ENCODE data around the gene SEPTIN2.
"Not testable (repeated sequence)": the region's sequence is repeated elsewhere in the genome, so short reads cannot be mapped to it uniquely, and the experiment has no call there.

SEPTIN2 gene

GRCh38 chr2:241375300-241375699 is 59.6 kb downstream of the SEPTIN2 start:
- H3K27ac ChIP-seq (ENCODE audit: low read depth in 2 of 2, low read length in 2 of 2) = peak overlapping the region; percentile 91 to 93
- peaks cover 28 to 42% of the 10 kb centered on the region in 2 donors for H3K4me1 ChIP-seq (ENCODE audit: control insufficient read depth in 2 of 2, insufficient read depth in 2 of 2, low read length in 2 of 2)
- no peaks in the 10 kb centered on the region for H3K27me3 ChIP-seq (ENCODE audit: control insufficient read depth in 2 of 2, insufficient read depth in 2 of 2, low read length in 2 of 2)
- H3K9me3 ChIP-seq (ENCODE audit: control insufficient read depth in 2 of 2, low read length in 2 of 2) = no peaks in the 10 kb centered on the region
- H3K9ac ChIP-seq (ENCODE audit: low read depth in 1 of 2, low read length in 2 of 2) = no peak overlapping the region
- peaks cover 11 to 19% of the 10 kb centered on the region in 2 donors for H3K36me3 ChIP-seq (ENCODE audit: control insufficient read depth in 2 of 2, insufficient read depth in 2 of 2, low read length in 2 of 2)
- H3K4me3 ChIP-seq (ENCODE audit: low read length in 2 of 2) = no peak overlapping the region

- H3K27ac ChIP-seq (ENCODE audit: low read depth in 2 of 2, low read length in 2 of 2) = no peak overlapping the region
- H3K9me3 ChIP-seq (ENCODE audit: control insufficient read depth in 2 of 2, low read length in 2 of 2) = no peaks in the 10 kb centered on the region
- no peaks in the 10 kb centered on the region for H3K27me3 ChIP-seq (ENCODE audit: control insufficient read depth in 2 of 2, insufficient read depth in 2 of 2, low read length in 2 of 2)
Observed at GRCh38 chr2:241376808-241377207, 61.1 kb downstream of the SEPTIN2 start.

GRCh38 chr2:241378816-241379215 is 63.1 kb downstream of the SEPTIN2 start:
- no peaks in the 10 kb centered on the region for H3K27me3 ChIP-seq (ENCODE audit: control insufficient read depth in 2 of 2, insufficient read depth in 2 of 2, low read length in 2 of 2)
- no peak overlapping the region for H3K9ac ChIP-seq (ENCODE audit: low read depth in 1 of 2, low read length in 2 of 2)
- H3K27ac ChIP-seq (ENCODE audit: low read depth in 2 of 2, low read length in 2 of 2) = no peak overlapping the region
- no peaks in the 10 kb centered on the region for H3K9me3 ChIP-seq (ENCODE audit: control insufficient read depth in 2 of 2, low read length in 2 of 2)
- no peak overlapping the region for H3K4me3 ChIP-seq (ENCODE audit: low read length in 2 of 2)
- peaks cover 7 to 16% of the 10 kb centered on the region in 2 donors for H3K4me1 ChIP-seq (ENCODE audit: control insufficient read depth in 2 of 2, insufficient read depth in 2 of 2, low read length in 2 of 2)
- peaks cover 22 to 30% of the 10 kb centered on the region in 2 donors for H3K36me3 ChIP-seq (ENCODE audit: control insufficient read depth in 2 of 2, insufficient read depth in 2 of 2, low read length in 2 of 2)

More at GRCh38 chr2:241376808-241377207, 61.1 kb downstream of the SEPTIN2 start:
- Histone ChIP-seq H3K36me3 (ENCODE audit: control insufficient read depth in 2 of 2, insufficient read depth in 2 of 2, low read length in 2 of 2) (peaks cover 17 to 18% of the 10 kb centered on the region in 2 donors), H3K4me1 (ENCODE audit: control insufficient read depth in 2 of 2, insufficient read depth in 2 of 2, low read length in 2 of 2) (peaks cover 24 to 36% of the 10 kb centered on the region in 2 donors), H3K9ac (ENCODE audit: low read depth in 1 of 2, low read length in 2 of 2) (no peak overlapping the region), H3K4me3 (ENCODE audit: low read length in 2 of 2) (no peak overlapping the region)

- H3K9me3 ChIP-seq (ENCODE audit: control insufficient read depth in 2 of 2, low read length in 2 of 2) = no peaks in the 10 kb centered on the region
- H3K27ac ChIP-seq (ENCODE audit: low read depth in 2 of 2, low read length in 2 of 2) = no peak overlapping the region
- no peak overlapping the region for H3K4me3 ChIP-seq (ENCODE audit: low read length in 2 of 2)
- H3K9ac ChIP-seq (ENCODE audit: low read depth in 1 of 2, low read length in 2 of 2) = no peak overlapping the region
- H3K4me1 ChIP-seq (ENCODE audit: control insufficient read depth in 2 of 2, insufficient read depth in 2 of 2, low read length in 2 of 2) = peaks cover 0 to 9% of the 10 kb centered on the region in 2 donors
- H3K27me3 ChIP-seq (ENCODE audit: control insufficient read depth in 2 of 2, insufficient read depth in 2 of 2, low read length in 2 of 2) = no peaks in the 10 kb centered on the region
- peaks cover 22 to 30% of the 10 kb centered on the region in 2 donors for H3K36me3 ChIP-seq (ENCODE audit: control insufficient read depth in 2 of 2, insufficient read depth in 2 of 2, low read length in 2 of 2)
Observed at GRCh38 chr2:241379481-241380480, 64.1 kb downstream of the SEPTIN2 start.

GRCh38 chr2:241381872-241382271 is 66.1 kb downstream of the SEPTIN2 start:
- no peak overlapping the region for H3K27ac ChIP-seq (ENCODE audit: low read depth in 2 of 2, low read length in 2 of 2)
- H3K9ac ChIP-seq (ENCODE audit: low read depth in 1 of 2, low read length in 2 of 2) = no peak overlapping the region
- H3K4me1 ChIP-seq (ENCODE audit: control insufficient read depth in 2 of 2, insufficient read depth in 2 of 2, low read length in 2 of 2) = peaks cover 0 to 2% of the 10 kb centered on the region in 2 donors
- no peaks in the 10 kb centered on the region for H3K27me3 ChIP-seq (ENCODE audit: control insufficient read depth in 2 of 2, insufficient read depth in 2 of 2, low read length in 2 of 2)
- no peaks in the 10 kb centered on the region for H3K9me3 ChIP-seq (ENCODE audit: control insufficient read depth in 2 of 2, low read length in 2 of 2)
- H3K36me3 ChIP-seq (ENCODE audit: control insufficient read depth in 2 of 2, insufficient read depth in 2 of 2, low read length in 2 of 2) = peaks cover 12 to 20% of the 10 kb centered on the region in 2 donors
- no peak overlapping the region for H3K4me3 ChIP-seq (ENCODE audit: low read length in 2 of 2)

- H3K4me1 ChIP-seq (ENCODE audit: control insufficient read depth in 2 of 2, insufficient read depth in 2 of 2, low read length in 2 of 2); H3K27ac ChIP-seq (ENCODE audit: low read depth in 2 of 2, low read length in 2 of 2); H3K9me3 ChIP-seq (ENCODE audit: control insufficient read depth in 2 of 2, low read length in 2 of 2); H3K27me3 ChIP-seq (ENCODE audit: control insufficient read depth in 2 of 2, insufficient read depth in 2 of 2, low read length in 2 of 2); H3K4me3 ChIP-seq (ENCODE audit: low read length in 2 of 2); H3K9ac ChIP-seq (ENCODE audit: low read depth in 1 of 2, low read length in 2 of 2): not testable (repeated sequence)
- peaks cover 12 to 19% of the 10 kb centered on the region in 2 donors for H3K36me3 ChIP-seq (ENCODE audit: control insufficient read depth in 2 of 2, insufficient read depth in 2 of 2, low read length in 2 of 2)
Observed at GRCh38 chr2:241385450-241385849, 69.7 kb downstream of the SEPTIN2 start.

GRCh38 chr2:241386519-241386918 is 70.8 kb downstream of the SEPTIN2 start:
- peaks cover 8 to 20% of the 10 kb centered on the region in 2 donors for H3K36me3 ChIP-seq (ENCODE audit: control insufficient read depth in 2 of 2, insufficient read depth in 2 of 2, low read length in 2 of 2)
- H3K27ac ChIP-seq (ENCODE audit: low read depth in 2 of 2, low read length in 2 of 2) = no peak overlapping the region
- no peak overlapping the region for H3K4me3 ChIP-seq (ENCODE audit: low read length in 2 of 2)
- peaks cover 2 to 7% of the 10 kb centered on the region in 2 donors for H3K4me1 ChIP-seq (ENCODE audit: control insufficient read depth in 2 of 2, insufficient read depth in 2 of 2, low read length in 2 of 2)
- no peaks in the 10 kb centered on the region for H3K9me3 ChIP-seq (ENCODE audit: control insufficient read depth in 2 of 2, low read length in 2 of 2)
- H3K27me3 ChIP-seq (ENCODE audit: control insufficient read depth in 2 of 2, insufficient read depth in 2 of 2, low read length in 2 of 2) = no peaks in the 10 kb centered on the region
- H3K9ac ChIP-seq (ENCODE audit: low read depth in 1 of 2, low read length in 2 of 2) = no peak overlapping the region

- no peaks in the 10 kb centered on the region for H3K9me3 ChIP-seq (ENCODE audit: control insufficient read depth in 2 of 2, low read length in 2 of 2)
- no peaks in the 10 kb centered on the region for H3K27me3 ChIP-seq (ENCODE audit: control insufficient read depth in 2 of 2, insufficient read depth in 2 of 2, low read length in 2 of 2)
Observed at GRCh38 chr2:241389697-241390096, 74.0 kb downstream of the SEPTIN2 start.

GRCh38 chr2:241390301-241391206 is 74.8 kb downstream of the SEPTIN2 start:
- no peak overlapping the region for H3K27ac ChIP-seq (ENCODE audit: low read depth in 2 of 2, low read length in 2 of 2)
- peaks cover 4 to 11% of the 10 kb centered on the region in 2 donors for H3K4me1 ChIP-seq (ENCODE audit: control insufficient read depth in 2 of 2, insufficient read depth in 2 of 2, low read length in 2 of 2)
- H3K27me3 ChIP-seq (ENCODE audit: control insufficient read depth in 2 of 2, insufficient read depth in 2 of 2, low read length in 2 of 2) = no peaks in the 10 kb centered on the region
- H3K36me3 ChIP-seq (ENCODE audit: control insufficient read depth in 2 of 2, insufficient read depth in 2 of 2, low read length in 2 of 2) = peaks cover 8 to 14% of the 10 kb centered on the region in 2 donors
- no peaks in the 10 kb centered on the region for H3K9me3 ChIP-seq (ENCODE audit: control insufficient read depth in 2 of 2, low read length in 2 of 2)
- no peak overlapping the region for H3K4me3 ChIP-seq (ENCODE audit: low read length in 2 of 2)
- H3K9ac ChIP-seq (ENCODE audit: low read depth in 1 of 2, low read length in 2 of 2) = no peak overlapping the region

More at GRCh38 chr2:241389697-241390096, 74.0 kb downstream of the SEPTIN2 start:
- Histone ChIP-seq H3K4me3 (ENCODE audit: low read length in 2 of 2) (no peak overlapping the region), H3K9ac (ENCODE audit: low read depth in 1 of 2, low read length in 2 of 2) (no peak overlapping the region), H3K27ac (ENCODE audit: low read depth in 2 of 2, low read length in 2 of 2) (no peak overlapping the region), H3K36me3 (ENCODE audit: control insufficient read depth in 2 of 2, insufficient read depth in 2 of 2, low read length in 2 of 2) (peaks cover 1 to 6% of the 10 kb centered on the region in 2 donors), H3K4me1 (ENCODE audit: control insufficient read depth in 2 of 2, insufficient read depth in 2 of 2, low read length in 2 of 2) (peaks cover 4 to 11% of the 10 kb centered on the region in 2 donors)
